HG03571 (cell line): Measurements from ENCODE around the gene TRIM2.

Experiments
- ATAC-seq: cut with Tn5 transposase; IDR thresholded peaks from one replicate; pipeline ENCODE4 v1.9.1; 2021; ENCODE audit not compliant: unreplicated experiment

Gene TRIM2

DNA sequence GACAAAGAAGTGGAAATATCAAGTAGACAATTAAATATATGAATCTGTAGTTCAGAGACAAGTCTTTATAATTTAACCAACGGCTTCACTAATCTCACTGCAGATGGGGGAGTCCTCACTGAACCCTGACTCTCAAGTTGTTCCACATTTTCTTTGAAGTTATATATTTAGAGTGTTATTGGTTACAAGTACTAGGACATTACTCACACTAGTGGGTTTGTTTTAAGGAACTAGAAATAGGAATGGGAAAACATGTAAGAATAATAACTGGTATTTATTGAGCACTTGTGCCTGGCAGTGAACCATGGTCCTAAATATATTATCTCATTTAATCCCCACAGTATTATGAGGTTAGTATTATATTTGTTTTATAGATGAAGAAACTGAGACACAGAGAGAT, 162.2 kb downstream of the TRIM2 start:
- no peak for ATAC-seq

DNA sequence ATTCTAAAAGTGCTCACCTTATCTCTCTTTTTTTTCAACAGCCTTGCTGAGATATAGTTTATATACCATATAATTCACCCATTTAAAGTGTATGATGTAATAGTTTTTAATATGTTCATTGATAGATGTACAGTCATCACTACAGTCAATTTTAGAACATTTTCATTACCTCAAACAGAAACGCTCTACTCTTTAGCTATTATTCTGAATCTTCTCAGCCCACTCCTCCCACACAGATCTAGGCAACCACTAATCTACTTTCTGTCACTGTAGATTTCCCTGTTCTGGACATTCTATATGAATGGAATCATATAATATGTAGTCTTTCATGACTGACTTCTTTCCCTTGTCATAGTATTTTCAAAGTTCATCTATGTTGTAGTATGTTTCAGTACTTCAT, 162.8 kb downstream of the TRIM2 start:
- ATAC-seq: no peak

DNA sequence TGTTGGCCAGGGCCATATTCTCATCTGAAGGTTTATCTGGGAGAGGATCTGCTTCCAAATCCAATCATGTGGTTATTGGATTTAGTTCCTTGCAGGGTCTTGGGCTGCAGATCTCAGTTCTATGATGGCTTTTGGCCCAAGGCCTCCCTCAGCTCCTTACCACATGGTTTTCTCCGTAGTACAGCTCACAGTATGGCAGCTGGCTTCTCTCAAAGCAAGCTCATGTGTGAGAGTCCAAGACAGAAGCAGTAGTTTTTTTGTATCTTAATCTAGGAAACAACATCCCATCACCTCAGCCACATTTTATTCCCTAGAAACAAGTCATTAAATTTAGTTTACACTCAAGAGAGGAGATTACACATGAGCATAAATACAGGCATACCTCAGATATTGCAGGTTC, 164.8 kb downstream of the TRIM2 start:
- ATAC-seq: no peak

DNA sequence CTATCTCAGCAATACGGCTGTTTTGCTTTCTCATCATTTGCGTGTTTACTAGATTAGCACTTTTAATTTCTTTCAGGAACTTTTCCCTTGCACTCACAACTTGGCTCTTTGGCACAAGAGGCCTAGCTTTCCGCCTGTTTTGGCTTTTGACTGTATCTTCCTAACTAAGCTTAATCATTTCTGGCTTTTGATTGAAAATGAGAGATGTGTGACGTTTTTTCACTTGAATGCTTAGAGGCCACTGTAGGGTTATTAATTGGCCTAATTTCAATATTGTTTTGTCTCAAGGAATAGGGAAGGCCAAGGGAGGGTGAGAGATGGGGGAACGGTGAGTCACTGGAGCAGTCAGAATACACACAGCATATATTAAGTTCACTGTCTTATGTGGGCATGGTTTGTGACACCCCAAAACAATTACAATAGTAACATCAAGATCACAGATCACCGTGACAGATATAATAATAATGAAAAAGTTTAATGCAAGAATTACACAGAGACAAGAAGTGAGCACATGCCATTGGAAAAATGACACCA, 167.5 kb downstream of the TRIM2 start:
- no peak for ATAC-seq

DNA sequence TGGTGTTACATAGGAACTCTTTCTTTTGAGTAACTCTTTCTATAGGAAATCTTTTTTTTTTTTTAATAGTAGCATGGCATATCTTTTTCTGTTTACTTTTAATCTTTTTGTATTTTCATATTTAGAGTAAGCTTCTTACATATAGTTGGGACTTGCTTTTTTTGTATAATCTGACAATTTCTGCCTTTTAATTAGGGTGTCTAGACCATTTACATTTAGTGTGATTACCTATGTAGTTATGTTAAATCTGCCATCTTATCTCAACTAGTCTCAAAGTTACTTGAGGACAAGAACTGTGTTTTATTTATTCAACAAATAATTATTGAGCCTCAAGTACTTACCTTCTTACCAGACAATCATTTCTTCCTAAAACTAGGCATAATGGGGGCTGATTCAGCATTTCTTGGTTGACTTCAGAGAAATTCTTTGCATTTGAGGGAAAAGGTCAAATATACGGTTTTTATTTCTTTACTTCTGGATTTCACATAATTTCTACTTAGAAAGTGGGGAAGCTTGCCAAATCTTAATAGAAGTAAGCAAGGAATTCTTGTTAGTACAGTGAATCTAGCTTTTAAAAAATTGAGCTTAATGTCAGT, 168.8 kb downstream of the TRIM2 start:
- no peak for ATAC-seq

DNA sequence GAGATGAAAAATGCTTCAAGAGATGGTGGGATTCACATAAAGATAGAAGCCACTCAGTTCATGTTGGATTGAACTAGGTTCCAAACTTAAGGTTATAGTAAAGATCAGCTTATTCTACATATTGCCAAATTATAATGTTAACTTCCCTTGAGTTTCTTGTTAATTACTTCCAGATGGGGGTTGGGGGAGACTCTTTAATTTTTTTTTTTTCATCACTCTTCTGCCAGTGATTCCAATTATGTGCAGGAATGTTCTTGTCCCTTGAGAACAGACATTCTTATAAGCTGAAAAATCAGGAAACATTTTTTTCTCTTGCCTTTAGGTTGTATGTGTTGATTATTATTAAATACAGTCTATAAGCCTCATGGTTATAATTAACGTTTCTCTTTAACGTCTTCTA, 170.2 kb downstream of the TRIM2 start:
- no peak for ATAC-seq

DNA sequence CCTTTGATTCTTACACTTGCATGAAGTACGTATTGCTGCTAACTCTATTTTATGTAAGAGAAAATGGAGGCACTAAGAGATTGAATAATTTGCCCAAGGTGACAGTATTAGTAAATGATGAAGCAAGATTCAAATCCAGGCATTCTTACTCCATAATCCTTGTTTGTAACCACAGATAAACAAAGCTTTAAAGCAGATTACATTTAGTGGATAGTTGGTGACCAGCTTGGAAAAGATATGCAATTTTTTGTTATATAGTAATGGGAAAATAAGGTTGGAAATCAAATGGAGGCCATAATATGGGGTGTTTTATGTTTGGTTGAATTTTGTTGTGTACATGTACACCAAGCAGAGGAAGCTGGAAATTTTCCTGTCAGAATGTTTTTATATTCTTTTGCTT, 171.1 kb downstream of the TRIM2 start:
- no peak for ATAC-seq

DNA sequence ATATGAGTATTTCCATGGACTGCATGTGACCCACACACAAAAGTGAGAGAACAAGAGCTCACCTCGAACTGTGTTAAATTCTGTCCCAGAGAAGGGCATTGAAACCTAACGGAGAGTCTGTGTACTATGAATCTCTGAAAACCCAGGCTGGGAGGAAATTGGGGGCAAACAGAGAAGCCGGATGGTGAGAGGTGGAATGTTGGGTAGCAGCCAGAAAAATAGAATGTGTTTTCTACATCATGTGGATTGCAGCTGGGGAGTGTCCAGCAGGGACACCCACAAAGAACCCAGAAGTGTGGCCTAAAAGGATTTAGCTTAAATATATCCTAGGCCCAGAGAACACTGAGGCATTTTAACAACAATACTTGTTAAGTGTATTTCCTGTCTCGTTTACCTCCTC, 178.9 kb downstream of the TRIM2 start:
- no peak for ATAC-seq

DNA sequence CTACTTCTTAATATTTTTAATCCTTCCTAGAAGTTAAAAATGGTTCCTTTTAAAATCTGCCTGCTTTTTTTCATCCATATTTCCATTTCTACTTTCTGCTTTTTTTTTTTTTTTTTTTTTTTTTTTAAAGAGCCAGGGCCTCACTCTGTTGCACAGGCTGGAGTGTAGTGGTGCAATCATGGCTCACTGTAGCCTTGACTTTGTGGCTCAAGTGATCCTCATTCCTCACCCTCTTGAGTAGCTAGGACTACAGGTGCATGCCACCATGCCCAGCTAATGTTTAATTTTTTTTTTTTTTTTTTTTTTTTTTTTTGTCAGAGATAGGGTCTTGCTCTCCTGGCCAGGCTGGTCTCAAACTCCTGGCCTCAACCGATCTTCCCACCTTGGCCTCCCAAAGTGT, 179.9 kb downstream of the TRIM2 start:
- ATAC-seq: no peak

DNA sequence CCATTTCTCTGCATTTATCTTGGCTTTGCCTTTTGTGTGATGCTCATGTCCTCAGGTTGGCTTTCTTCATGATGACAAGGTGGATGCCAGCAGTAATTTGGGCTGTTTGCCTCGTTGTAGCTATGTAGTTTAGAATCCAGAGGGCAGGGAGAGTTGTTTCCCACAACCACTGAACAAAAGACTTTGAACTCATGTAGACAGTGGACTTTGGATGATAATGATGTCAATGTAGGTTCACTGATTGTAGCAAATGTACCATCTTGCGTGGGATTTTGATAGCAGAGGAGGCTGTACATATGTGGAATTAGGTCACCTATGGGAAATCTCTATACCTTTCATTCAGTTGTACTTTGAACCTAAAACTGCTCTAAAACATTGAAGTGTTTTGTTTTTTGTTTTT, 181.5 kb downstream of the TRIM2 start:
- no peak for ATAC-seq

DNA sequence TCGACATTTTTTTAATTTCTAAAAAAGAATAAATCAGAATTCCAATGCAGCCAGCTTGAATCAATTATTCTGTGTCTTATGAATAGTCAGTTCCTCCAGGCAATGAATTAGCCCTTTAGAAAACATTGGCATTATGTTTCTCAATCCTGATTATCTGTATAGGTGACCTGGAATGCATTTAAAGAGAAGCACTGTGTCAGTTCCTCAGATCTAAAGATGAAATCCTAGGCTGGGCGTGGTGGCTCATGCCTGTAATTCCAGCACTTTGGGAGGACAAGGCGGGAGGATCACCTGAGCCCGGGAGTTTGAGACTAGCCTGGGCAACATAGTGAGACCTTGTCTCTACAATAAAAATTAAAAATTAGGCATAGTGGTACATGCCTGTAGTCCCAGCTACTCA, 183.7 kb downstream of the TRIM2 start:
- no peak for ATAC-seq
